GM12878 (cell line): ENCODE data around the gene PRAC2. TPM values are rescaled to one million over a fixed set of nuclear protein-coding genes. Genes with fewer than 3 reads are reported as not detected.

ENCODE experiments used
- ATAC-seq: fragments of 200-7000 bp; cut with Tn5 transposase; 3 replicates; pipeline ENCODE4 v1.9.1; 2020; ENCODE audit warnings: mild to moderate bottlenecking, moderate library complexity
- BruUV-seq: library from RNA; stranded (reverse); fragments of 400-500 nt; replicated peaks from 2 replicates; lab custom pipeline; 2021; lab: Mats Ljungman, UMichigan
- CTCF ChIA-PET: fragments of 300-600 bp; sonication (Branson Sonifier 250); formaldehyde crosslinking; extraction: SDS; loops from one replicate; lab custom pipeline; 2021; ENCODE audit warnings: inconsistent platforms; lab: Yijun Ruan, JAX
- POLR2A ChIA-PET: fragments of 350-600 bp; formaldehyde crosslinking; extraction: SDS; loops from one replicate; lab custom pipeline; 2021; ENCODE audit warnings: inconsistent platforms; lab: Charles Lee
- RAD21 ChIA-PET: fragments of 300-600 bp; sonication (Branson Sonifier 250); formaldehyde crosslinking; loops from one replicate; lab custom pipeline; 2023; ENCODE audit warnings: antibody characterized with exemption; ENCODE audit not compliant: unreplicated experiment; lab: Charles Lee
- SMC1A ChIA-PET: fragments of 300-600 bp; sonication (Branson Sonifier 250); formaldehyde crosslinking; loops from one replicate; lab custom pipeline; 2023; ENCODE audit not compliant: unreplicated experiment, uncharacterized antibody; lab: Charles Lee
- DNase-seq: peaks from one replicate; pipeline ENCODE4 v3.0.0-alpha.2; 2011; ENCODE audit warnings: low read depth, low spot score
- FAIRE-seq: peaks from 3 replicates; lab custom pipeline; 2011; peaks lifted over from hg19 to GRCh38; lab: Jason Lieb, UNC
- H2AFZ ChIP-seq: 2 replicates; pipeline ENCODE4 v1.6.0; 2011; ENCODE audit warnings: low read depth, low read length, control low read depth; ENCODE audit not compliant: control insufficient read depth
- H3K27ac ChIP-seq: 2 replicates; pipeline ENCODE4 v1.5.1; 2011; ENCODE audit warnings: control low read depth; ENCODE audit not compliant: control insufficient read depth, insufficient read depth
- H3K27me3 ChIP-seq, 2 experiments: replicated peaks in 1 of 2; 2 replicates each; pipeline versions ENCODE4 v1.6.0 to v1.6.1; 2011; ENCODE audit warnings: low read length in 1 of 2; ENCODE audit not compliant: control insufficient read depth in 2 of 2, insufficient read depth in 2 of 2
- H3K36me3 ChIP-seq, 2 experiments: 2 replicates each; pipeline ENCODE4 v1.5.1; 2011; ENCODE audit warnings: low read length in 1 of 2; ENCODE audit not compliant: control insufficient read depth in 2 of 2, insufficient read depth in 2 of 2
- H3K4me1 ChIP-seq: 2 replicates; pipeline ENCODE4 v1.6.1; 2011; ENCODE audit warnings: mild to moderate bottlenecking, low read length, moderate library complexity, mixed read lengths; ENCODE audit not compliant: control insufficient read depth, insufficient read depth
- H3K4me2 ChIP-seq: 2 replicates; pipeline ENCODE4 v1.6.0; 2011; ENCODE audit warnings: control low read depth; ENCODE audit not compliant: control insufficient read depth, insufficient read depth
- H3K4me3 ChIP-seq: fragments of 200-600 bp; sonication (generic); 2 replicates; pipeline ENCODE4 v1.5.1; 2016
- H3K79me2 ChIP-seq: 2 replicates; pipeline ENCODE4 v1.6.0; 2011; ENCODE audit warnings: low read length; ENCODE audit not compliant: control insufficient read depth, insufficient read depth
- H3K9ac ChIP-seq: 2 replicates; pipeline ENCODE4 v1.8.0; 2011; ENCODE audit warnings: low read length, control low read depth, mixed read lengths; ENCODE audit not compliant: control insufficient read depth, insufficient read depth
- H3K9me3 ChIP-seq: replicated peaks from 3 replicates; pipeline ENCODE4 v1.5.1; 2011; ENCODE audit warnings: mild to moderate bottlenecking, low read length; ENCODE audit not compliant: control insufficient read depth, insufficient read depth
- H4K20me1 ChIP-seq: 2 replicates; pipeline ENCODE4 v1.6.0; 2011; ENCODE audit not compliant: control insufficient read depth, insufficient read depth
- DPF2 ChIP-seq: fragments of 450-650 bp; IDR thresholded peaks from 2 replicates; pipeline ENCODE4 v1.6.1; 2017; ENCODE audit warnings: mild to moderate bottlenecking
- FOS ChIP-seq: IDR thresholded peaks from 3 replicates; pipeline ENCODE4 v1.6.1; 2011; ENCODE audit warnings: borderline replicate concordance; ENCODE audit not compliant: insufficient read length; ENCODE audit errors: extremely low read depth
- HCFC1 ChIP-seq: fragments of 150-350 bp; IDR thresholded peaks from 2 replicates; pipeline ENCODE4 v1.6.1; 2014; ENCODE audit warnings: low read length
- KLF5 ChIP-seq: fragments of 450-650 bp; IDR thresholded peaks from 2 replicates; pipeline ENCODE4 v1.6.1; 2014; ENCODE audit warnings: mild to moderate bottlenecking; ENCODE audit not compliant: partially characterized antibody
- MXI1 ChIP-seq: fragments of 150-350 bp; IDR thresholded peaks from 2 replicates; pipeline ENCODE4 v1.6.1; 2011; ENCODE audit warnings: low read depth, mild to moderate bottlenecking, inconsistent platforms, low read length, improper control_type of control experiment
- NR2F1 ChIP-seq: fragments of 450-650 bp; conservative IDR thresholded peaks from 2 replicates; pipeline ENCODE4 v1.6.1; 2017; ENCODE audit warnings: mild to moderate bottlenecking
- POU2F2 ChIP-seq: IDR thresholded peaks from 3 replicates; pipeline ENCODE4 v1.6.1; 2011; ENCODE audit warnings: low read depth, mild to moderate bottlenecking, low read length, borderline replicate concordance
- RAD51 ChIP-seq: fragments of 450-650 bp; IDR thresholded peaks from 2 replicates; pipeline ENCODE4 v1.6.1; 2016; ENCODE audit warnings: moderate library complexity, mild to moderate bottlenecking, inconsistent platforms
- SMC3 ChIP-seq: IDR thresholded peaks from 2 replicates; pipeline ENCODE4 v1.6.1; 2011; ENCODE audit warnings: low read length, improper control_type of control experiment, borderline replicate concordance
- in situ Hi-C: fragments of 300-500 bp; cut with MboI; formaldehyde crosslinking; loops from 9 replicates; pipeline ENCODE4 v1.14.3; 2018; ENCODE audit warnings: mixed read lengths
- intact Hi-C: fragments of 100-400 bp; cut with micrococcal nuclease; formaldehyde crosslinking; loops from one replicate; pipeline ENCODE4 v1.14.2; 2022; ENCODE audit not compliant: unreplicated experiment
- polyA plus RNA-seq, 11 experiments: library from polyadenylated mRNA; depleted of rRNA in 4 of 11; unstranded in 6 of 11; stranded (reverse) in 5 of 11; fragments of >200 nt; fragmentation: Nextera tagmentation in 4 of 11; fragmentation: Illumina TruSeq in 1 of 11; extraction: Ambion mirVana in 4 of 11; extraction: Trizol in 1 of 11; gene quantifications; 1 replicate in 1 of 11; 2 replicates in 10 of 11; pipeline versions ENCODE4 v1.2.1 to v1.2.3, GENCODE V29; 2011 to 2016; ENCODE audit warnings: inconsistent platforms in 2 of 11, missing spikeins in 2 of 11, low read depth in 1 of 11
- total RNA-seq, 4 experiments: library from RNA; depleted of rRNA in 3 of 4; stranded (reverse); fragments of >200 nt in 3 of 4; fragmentation: Illumina TruSeq in 1 of 4; extraction: Trizol in 1 of 4; gene quantifications; 2 replicates each; pipeline versions ENCODE4 v1.2.1 to v1.2.3, GENCODE V29; 2013 to 2021
- TF ChIP-seq, protein P1 (sequence below): fragments of 450-650 bp; IDR thresholded peaks from 2 replicates; pipeline ENCODE4 v1.6.1; 2017; ENCODE audit warnings: borderline replicate concordance
- TF ChIP-seq, protein P2 (sequence below): fragments of 450-650 bp; conservative IDR thresholded peaks from 2 replicates; pipeline ENCODE4 v1.6.1; 2017; ENCODE audit warnings: mild to moderate bottlenecking, moderate library complexity
- TF ChIP-seq, protein P3 (sequence below): IDR thresholded peaks from 2 replicates; pipeline ENCODE4 v1.6.1; 2011; ENCODE audit warnings: low read depth, low read length, improper control_type of control experiment, borderline replicate concordance
- TF ChIP-seq, protein P4 (sequence below): fragments of 450-650 bp; IDR thresholded peaks from 2 replicates; pipeline ENCODE4 v1.6.1; 2017; ENCODE audit warnings: mild to moderate bottlenecking, moderate library complexity
- TF ChIP-seq, protein P5 (sequence below): fragments of 450-650 bp; IDR thresholded peaks from 2 replicates; pipeline ENCODE4 v1.6.1; 2018; ENCODE audit warnings: borderline replicate concordance, mild to moderate bottlenecking; ENCODE audit not compliant: partially characterized antibody

Gene PRAC2
- total and polyA plus RNA-seq, 10 of the 15 experiments (the other 5 are each of a cell fraction or from before 2014, with no cell fraction given), result 0.31 TPM; not detected in 9

DNA sequence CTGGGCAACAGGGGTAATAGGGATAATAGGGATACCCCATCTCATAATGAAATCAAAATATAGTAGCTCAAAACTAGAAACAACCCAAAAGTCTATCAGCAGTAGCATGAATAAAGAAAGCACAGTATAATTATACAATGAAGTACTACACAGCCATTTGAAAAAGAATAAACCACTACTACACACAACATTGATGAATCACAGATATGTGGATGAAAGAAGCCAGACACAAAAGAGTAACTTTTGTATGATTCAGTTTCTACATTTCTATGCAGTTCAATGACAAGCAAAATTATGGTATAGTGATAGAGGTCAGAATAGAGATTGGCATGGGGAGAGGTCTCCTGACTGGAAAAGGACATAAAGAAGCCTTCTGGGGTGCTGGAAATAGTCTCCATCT lies 8.4 kb downstream of the PRAC2 start:
- DNase-seq (no peak), FAIRE-seq (no peak), ATAC-seq (no peak)
- H3K79me2 ChIP-seq, result no peaks in the 10 kb centered on the region
- H3K27ac ChIP-seq, result no peak overlapping the region
- no peak overlapping the region for H2AFZ ChIP-seq
- BruUV-seq, result no TSS peak
- H3K36me3 ChIP-seq, result no peaks in the 10 kb centered on the region
- in situ Hi-C loops (no loop called here), intact Hi-C loops (no loop called here)
- H3K27me3 ChIP-seq, result peaks cover 25 to 42% of the 10 kb centered on the region in 2 experiments
- ChIA-PET RAD21 (no interaction called here), SMC1A (interaction anchor here (0.7 to 1.6 kb wide), 2 partner anchors 20 to 148 kb away, joined by 3 to 4 read pairs; no protein-coding TSS in a partner anchor), POLR2A (interaction anchor here (0.6 kb wide), 2 partner anchors 58 to 536 kb away, joined by 3 to 4 read pairs; no protein-coding TSS in a partner anchor), CTCF (interaction anchor here (0.6 to 2.1 kb wide), 7 partner anchors 27 to 408 kb away, joined by 3 to 10 read pairs (median 3); no protein-coding TSS in a partner anchor)
- H3K4me2 ChIP-seq, result no peak overlapping the region
- H3K4me3 ChIP-seq, result no peak overlapping the region
- no peak overlapping the region for H3K9ac ChIP-seq
- H3K4me1 ChIP-seq, result no peaks in the 10 kb centered on the region
- no peaks in the 10 kb centered on the region for H3K9me3 ChIP-seq
- H4K20me1 ChIP-seq, result no peaks in the 10 kb centered on the region
- no peak for TF ChIP-seq KLF5
- TF ChIP-seq RAD51, result no peak
- no peak for TF ChIP-seq POU2F2
- no peak for TF ChIP-seq HCFC1
- TF ChIP-seq, protein P1, sequence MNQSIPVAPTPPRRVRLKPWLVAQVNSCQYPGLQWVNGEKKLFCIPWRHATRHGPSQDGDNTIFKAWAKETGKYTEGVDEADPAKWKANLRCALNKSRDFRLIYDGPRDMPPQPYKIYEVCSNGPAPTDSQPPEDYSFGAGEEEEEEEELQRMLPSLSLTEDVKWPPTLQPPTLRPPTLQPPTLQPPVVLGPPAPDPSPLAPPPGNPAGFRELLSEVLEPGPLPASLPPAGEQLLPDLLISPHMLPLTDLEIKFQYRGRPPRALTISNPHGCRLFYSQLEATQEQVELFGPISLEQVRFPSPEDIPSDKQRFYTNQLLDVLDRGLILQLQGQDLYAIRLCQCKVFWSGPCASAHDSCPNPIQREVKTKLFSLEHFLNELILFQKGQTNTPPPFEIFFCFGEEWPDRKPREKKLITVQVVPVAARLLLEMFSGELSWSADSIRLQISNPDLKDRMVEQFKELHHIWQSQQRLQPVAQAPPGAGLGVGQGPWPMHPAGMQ, result no peak
- TF ChIP-seq, protein P2, sequence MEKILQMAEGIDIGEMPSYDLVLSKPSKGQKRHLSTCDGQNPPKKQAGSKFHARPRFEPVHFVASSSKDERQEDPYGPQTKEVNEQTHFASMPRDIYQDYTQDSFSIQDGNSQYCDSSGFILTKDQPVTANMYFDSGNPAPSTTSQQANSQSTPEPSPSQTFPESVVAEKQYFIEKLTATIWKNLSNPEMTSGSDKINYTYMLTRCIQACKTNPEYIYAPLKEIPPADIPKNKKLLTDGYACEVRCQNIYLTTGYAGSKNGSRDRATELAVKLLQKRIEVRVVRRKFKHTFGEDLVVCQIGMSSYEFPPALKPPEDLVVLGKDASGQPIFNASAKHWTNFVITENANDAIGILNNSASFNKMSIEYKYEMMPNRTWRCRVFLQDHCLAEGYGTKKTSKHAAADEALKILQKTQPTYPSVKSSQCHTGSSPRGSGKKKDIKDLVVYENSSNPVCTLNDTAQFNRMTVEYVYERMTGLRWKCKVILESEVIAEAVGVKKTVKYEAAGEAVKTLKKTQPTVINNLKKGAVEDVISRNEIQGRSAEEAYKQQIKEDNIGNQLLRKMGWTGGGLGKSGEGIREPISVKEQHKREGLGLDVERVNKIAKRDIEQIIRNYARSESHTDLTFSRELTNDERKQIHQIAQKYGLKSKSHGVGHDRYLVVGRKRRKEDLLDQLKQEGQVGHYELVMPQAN, result no peak
- TF ChIP-seq, protein P3, sequence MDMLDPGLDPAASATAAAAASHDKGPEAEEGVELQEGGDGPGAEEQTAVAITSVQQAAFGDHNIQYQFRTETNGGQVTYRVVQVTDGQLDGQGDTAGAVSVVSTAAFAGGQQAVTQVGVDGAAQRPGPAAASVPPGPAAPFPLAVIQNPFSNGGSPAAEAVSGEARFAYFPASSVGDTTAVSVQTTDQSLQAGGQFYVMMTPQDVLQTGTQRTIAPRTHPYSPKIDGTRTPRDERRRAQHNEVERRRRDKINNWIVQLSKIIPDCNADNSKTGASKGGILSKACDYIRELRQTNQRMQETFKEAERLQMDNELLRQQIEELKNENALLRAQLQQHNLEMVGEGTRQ, result no peak
- no peak for TF ChIP-seq MXI1
- TF ChIP-seq FOS, result no peak
- no peak for TF ChIP-seq DPF2
- TF ChIP-seq SMC3, result no peak
- TF ChIP-seq, protein P4, sequence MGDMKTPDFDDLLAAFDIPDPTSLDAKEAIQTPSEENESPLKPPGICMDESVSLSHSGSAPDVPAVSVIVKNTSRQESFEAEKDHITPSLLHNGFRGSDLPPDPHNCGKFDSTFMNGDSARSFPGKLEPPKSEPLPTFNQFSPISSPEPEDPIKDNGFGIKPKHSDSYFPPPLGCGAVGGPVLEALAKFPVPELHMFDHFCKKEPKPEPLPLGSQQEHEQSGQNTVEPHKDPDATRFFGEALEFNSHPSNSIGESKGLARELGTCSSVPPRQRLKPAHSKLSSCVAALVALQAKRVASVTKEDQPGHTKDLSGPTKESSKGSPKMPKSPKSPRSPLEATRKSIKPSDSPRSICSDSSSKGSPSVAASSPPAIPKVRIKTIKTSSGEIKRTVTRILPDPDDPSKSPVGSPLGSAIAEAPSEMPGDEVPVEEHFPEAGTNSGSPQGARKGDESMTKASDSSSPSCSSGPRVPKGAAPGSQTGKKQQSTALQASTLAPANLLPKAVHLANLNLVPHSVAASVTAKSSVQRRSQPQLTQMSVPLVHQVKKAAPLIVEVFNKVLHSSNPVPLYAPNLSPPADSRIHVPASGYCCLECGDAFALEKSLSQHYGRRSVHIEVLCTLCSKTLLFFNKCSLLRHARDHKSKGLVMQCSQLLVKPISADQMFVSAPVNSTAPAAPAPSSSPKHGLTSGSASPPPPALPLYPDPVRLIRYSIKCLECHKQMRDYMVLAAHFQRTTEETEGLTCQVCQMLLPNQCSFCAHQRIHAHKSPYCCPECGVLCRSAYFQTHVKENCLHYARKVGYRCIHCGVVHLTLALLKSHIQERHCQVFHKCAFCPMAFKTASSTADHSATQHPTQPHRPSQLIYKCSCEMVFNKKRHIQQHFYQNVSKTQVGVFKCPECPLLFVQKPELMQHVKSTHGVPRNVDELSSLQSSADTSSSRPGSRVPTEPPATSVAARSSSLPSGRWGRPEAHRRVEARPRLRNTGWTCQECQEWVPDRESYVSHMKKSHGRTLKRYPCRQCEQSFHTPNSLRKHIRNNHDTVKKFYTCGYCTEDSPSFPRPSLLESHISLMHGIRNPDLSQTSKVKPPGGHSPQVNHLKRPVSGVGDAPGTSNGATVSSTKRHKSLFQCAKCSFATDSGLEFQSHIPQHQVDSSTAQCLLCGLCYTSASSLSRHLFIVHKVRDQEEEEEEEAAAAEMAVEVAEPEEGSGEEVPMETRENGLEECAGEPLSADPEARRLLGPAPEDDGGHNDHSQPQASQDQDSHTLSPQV, result no peak
- TF ChIP-seq, protein P5, sequence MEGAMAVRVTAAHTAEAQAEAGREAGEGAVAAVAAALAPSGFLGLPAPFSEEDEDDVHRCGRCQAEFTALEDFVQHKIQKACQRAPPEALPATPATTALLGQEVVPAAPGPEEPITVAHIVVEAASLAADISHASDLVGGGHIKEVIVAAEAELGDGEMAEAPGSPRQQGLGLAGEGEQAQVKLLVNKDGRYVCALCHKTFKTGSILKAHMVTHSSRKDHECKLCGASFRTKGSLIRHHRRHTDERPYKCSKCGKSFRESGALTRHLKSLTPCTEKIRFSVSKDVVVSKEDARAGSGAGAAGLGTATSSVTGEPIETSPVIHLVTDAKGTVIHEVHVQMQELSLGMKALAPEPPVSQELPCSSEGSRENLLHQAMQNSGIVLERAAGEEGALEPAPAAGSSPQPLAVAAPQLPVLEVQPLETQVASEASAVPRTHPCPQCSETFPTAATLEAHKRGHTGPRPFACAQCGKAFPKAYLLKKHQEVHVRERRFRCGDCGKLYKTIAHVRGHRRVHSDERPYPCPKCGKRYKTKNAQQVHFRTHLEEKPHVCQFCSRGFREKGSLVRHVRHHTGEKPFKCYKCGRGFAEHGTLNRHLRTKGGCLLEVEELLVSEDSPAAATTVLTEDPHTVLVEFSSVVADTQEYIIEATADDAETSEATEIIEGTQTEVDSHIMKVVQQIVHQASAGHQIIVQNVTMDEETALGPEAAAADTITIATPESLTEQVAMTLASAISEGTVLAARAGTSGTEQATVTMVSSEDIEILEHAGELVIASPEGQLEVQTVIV, result no peak
- no peak for TF ChIP-seq NR2F1
